ENCODE results near the gene ANTKMT.
"Not testable (repeated sequence)": the region's sequence is repeated elsewhere in the genome, so short reads cannot be mapped to it uniquely, and the experiment has no call there.

ANTKMT gene

DNA sequence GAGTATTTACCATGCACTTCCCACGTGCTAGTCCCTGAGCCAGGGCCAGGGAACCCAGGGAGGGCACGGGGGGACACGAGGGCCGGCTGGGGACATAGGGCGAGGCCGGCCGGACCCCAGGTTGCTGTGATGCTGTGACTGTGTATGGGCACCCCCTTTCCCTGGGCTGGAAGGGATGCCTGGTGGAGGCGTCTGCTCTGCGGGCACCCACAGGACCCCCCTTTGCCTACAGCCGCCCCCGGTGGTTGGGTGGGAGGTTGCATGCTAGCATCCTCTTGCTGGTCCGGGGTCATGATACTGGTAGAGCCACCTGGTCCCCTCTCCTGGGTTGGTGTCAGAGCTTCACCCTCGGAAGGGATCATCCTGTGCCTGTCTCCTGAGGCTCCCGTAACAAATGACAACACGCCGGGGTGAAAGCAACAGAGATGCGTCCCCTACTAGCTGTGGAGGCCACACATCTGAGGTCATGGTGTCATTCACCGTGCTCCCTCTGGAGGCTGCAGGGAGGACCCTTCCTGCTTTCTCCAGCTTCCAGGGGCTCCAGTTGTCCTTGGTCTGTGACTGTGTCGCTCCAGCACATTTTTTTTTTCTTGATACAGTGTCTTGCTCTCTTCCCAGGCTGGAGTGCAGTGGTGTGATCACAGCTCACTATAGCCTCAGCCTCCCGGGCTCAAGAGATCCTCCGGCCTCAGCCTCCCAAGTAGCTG, 23.0 kb downstream of the ANTKMT start:
- peaks cover 11% of the 10 kb centered on the region for H3K36me3 Mint-ChIP-seq (ENCODE audit: low read depth)
- no peaks in the 10 kb centered on the region for H3K27me3 Mint-ChIP-seq
- no peak overlapping the region for H3K27ac Mint-ChIP-seq
- no peaks in the 10 kb centered on the region for H3K9me3 Mint-ChIP-seq
- DNase-seq, result no peak
- peaks cover 13% of the 10 kb centered on the region for H3K4me1 Mint-ChIP-seq (ENCODE audit: low read depth)
- no peak overlapping the region for H3K4me3 Mint-ChIP-seq

- no peak for DNase-seq
- H3K27me3 Mint-ChIP-seq, result no peaks in the 10 kb centered on the region
- H3K9me3 Mint-ChIP-seq, result no peaks in the 10 kb centered on the region
- peaks cover 3% of the 10 kb centered on the region for H3K4me1 Mint-ChIP-seq (ENCODE audit: low read depth)
- no peak overlapping the region for H3K27ac Mint-ChIP-seq
- no peaks in the 10 kb centered on the region for H3K36me3 Mint-ChIP-seq (ENCODE audit: low read depth)
- no peak overlapping the region for H3K4me3 Mint-ChIP-seq
These were observed 24.8 kb downstream of the ANTKMT start for GRCh38 chr16:745739-746138.

GRCh38 chr16:746637-747036, 25.7 kb downstream of the ANTKMT start:
- Mint-ChIP-seq H3K27ac (no peak overlapping the region), H3K9me3 (no peaks in the 10 kb centered on the region), H3K27me3 (no peaks in the 10 kb centered on the region), H3K4me3 (no peak overlapping the region), H3K36me3 (ENCODE audit: low read depth) (no peaks in the 10 kb centered on the region), H3K4me1 (ENCODE audit: low read depth) (no peaks in the 10 kb centered on the region)
- no peak for DNase-seq

GRCh38 chr16:747978-748746, 27.2 kb downstream of the ANTKMT start:
- H3K27me3 Mint-ChIP-seq, result no peaks in the 10 kb centered on the region
- H3K4me1 Mint-ChIP-seq (ENCODE audit: low read depth), result no peaks in the 10 kb centered on the region
- no peak for DNase-seq

GRCh38 chr16:749010-749409, 28.1 kb downstream of the ANTKMT start:
- Mint-ChIP-seq H3K27me3 (no peaks in the 10 kb centered on the region), H3K27ac (no peak overlapping the region), H3K36me3 (ENCODE audit: low read depth) (no peaks in the 10 kb centered on the region), H3K4me1 (ENCODE audit: low read depth) (no peaks in the 10 kb centered on the region), H3K4me3 (no peak overlapping the region), H3K9me3 (no peaks in the 10 kb centered on the region)
- no peak for DNase-seq

More at GRCh38 chr16:747978-748746, 27.2 kb downstream of the ANTKMT start:
- Mint-ChIP-seq H3K36me3 (ENCODE audit: low read depth) (no peaks in the 10 kb centered on the region), H3K9me3 (no peaks in the 10 kb centered on the region), H3K27ac (no peak overlapping the region), H3K4me3 (no peak overlapping the region)

DNA sequence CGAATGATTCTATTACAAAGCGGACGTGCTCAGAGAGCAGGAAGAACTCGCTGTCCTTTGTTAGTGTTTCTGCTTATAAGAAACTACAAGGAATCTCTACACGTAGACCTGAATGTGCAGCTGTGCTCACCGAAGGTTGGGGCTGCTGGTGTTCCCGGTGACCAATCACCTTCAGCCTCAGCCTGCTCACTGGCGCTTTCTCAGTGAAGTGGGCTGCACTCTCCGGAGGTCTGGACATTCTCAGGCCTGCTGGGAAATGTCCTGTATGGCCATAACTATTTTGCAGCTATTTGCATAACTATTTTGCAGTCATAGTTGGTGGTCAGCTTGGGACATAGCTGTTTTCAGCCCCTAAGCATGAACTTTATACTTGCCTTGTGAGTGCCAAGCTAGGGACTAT, 29.5 kb downstream of the ANTKMT start:
- H3K9me3 Mint-ChIP-seq, result no peaks in the 10 kb centered on the region
- no peaks in the 10 kb centered on the region for H3K27me3 Mint-ChIP-seq
- no peaks in the 10 kb centered on the region for H3K36me3 Mint-ChIP-seq (ENCODE audit: low read depth)
- peaks cover 2% of the 10 kb centered on the region for H3K4me1 Mint-ChIP-seq (ENCODE audit: low read depth)
- DNase-seq, result no peak
- no peak overlapping the region for H3K4me3 Mint-ChIP-seq
- H3K27ac Mint-ChIP-seq, result no peak overlapping the region

GRCh38 chr16:751152-752006, 30.4 kb downstream of the ANTKMT start:
- H3K36me3 Mint-ChIP-seq (ENCODE audit: low read depth), result no peaks in the 10 kb centered on the region
- peaks cover 1% of the 10 kb centered on the region for H3K27me3 Mint-ChIP-seq
- DNase-seq, result no peak
- peaks cover 2% of the 10 kb centered on the region for H3K4me1 Mint-ChIP-seq (ENCODE audit: low read depth)
- no peak overlapping the region for H3K27ac Mint-ChIP-seq
- H3K4me3 Mint-ChIP-seq, result no peak overlapping the region
- peaks cover 2% of the 10 kb centered on the region for H3K9me3 Mint-ChIP-seq

- no peak overlapping the region for H3K4me3 Mint-ChIP-seq
- no peaks in the 10 kb centered on the region for H3K36me3 Mint-ChIP-seq (ENCODE audit: low read depth)
- peaks cover 6% of the 10 kb centered on the region for H3K4me1 Mint-ChIP-seq (ENCODE audit: low read depth)
- H3K9me3 Mint-ChIP-seq, result peaks cover 4% of the 10 kb centered on the region
- no peak overlapping the region for H3K27ac Mint-ChIP-seq
- H3K27me3 Mint-ChIP-seq, result peaks cover 4% of the 10 kb centered on the region
- no peak for DNase-seq
These were observed 31.0 kb downstream of the ANTKMT start for GRCh38 chr16:752007-752312.

DNA sequence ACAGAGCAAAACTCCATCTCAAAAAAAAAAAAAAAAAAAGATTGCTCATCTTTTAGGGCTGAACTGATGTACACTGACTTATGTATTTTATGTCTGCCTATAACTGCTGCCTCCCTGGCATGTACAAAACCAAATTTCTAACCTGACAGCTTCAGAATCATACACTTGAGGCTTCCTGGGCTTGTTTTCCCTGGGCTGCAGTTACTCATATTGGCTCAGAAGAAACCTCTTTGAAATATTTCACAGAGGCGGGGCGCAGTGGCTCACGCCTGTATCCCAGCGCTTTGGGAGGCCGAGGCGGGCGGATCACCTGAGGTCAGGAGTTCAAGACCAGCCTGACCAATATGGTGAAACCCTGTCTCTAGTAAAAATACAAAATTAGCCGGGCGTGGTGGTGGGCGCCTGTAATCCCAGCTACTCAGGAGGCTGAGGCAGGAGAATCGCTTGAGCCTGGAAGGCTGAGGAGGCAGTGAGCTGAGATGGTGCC, 33.2 kb downstream of the ANTKMT start:
- H3K4me1 Mint-ChIP-seq (ENCODE audit: low read depth); DNase-seq; H3K4me3 Mint-ChIP-seq; H3K9me3 Mint-ChIP-seq; H3K27me3 Mint-ChIP-seq; H3K27ac Mint-ChIP-seq; H3K36me3 Mint-ChIP-seq (ENCODE audit: low read depth): not testable (repeated sequence)

DNA sequence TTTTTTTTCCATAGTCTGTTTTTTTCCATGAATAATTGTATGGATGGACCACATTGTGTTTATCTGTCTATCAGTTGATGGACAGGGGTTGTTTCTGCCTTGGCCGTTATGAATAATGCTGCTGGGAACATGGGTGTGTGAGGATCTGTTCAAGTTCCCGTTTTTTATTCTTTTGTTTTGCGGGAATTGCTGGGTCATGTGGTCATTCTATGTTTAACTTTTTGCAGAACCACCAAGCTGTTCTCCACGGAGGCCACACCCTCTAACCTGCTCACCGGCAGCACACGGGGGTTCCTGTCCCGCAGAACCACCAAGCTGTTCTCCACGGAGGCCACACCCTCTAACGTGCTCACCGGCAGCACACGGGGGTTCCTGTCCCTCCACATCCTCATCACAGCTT, 33.7 kb downstream of the ANTKMT start:
- no peaks in the 10 kb centered on the region for H3K36me3 Mint-ChIP-seq (ENCODE audit: low read depth)
- H3K27me3 Mint-ChIP-seq, result peaks cover 4% of the 10 kb centered on the region
- DNase-seq, result no peak
- no peak overlapping the region for H3K4me3 Mint-ChIP-seq
- no peak overlapping the region for H3K27ac Mint-ChIP-seq
- peaks cover 4% of the 10 kb centered on the region for H3K9me3 Mint-ChIP-seq
- H3K4me1 Mint-ChIP-seq (ENCODE audit: low read depth), result peaks cover 6% of the 10 kb centered on the region

DNA sequence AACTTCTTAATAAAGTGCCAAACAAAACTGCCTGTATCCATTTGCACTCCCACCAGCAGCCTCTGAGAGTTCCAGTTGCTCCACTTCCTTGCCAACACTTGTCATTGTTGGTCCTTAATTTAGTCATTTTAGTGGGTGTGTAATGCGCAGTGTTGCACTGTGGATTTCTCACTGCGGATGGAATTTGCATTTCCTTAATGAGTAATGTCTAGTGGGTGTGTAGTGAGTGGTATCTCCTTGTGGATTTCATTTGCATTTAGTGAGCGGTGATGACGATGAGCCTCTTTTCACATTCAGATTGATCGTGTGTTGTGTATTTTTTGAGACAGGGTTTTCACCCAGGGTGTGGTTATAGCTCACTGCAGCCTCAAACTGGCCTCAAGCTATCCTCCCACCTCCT, 35.5 kb downstream of the ANTKMT start:
- Mint-ChIP-seq H3K27ac (no peak overlapping the region), H3K4me1 (ENCODE audit: low read depth) (peaks cover 6% of the 10 kb centered on the region), H3K27me3 (peaks cover 4% of the 10 kb centered on the region), H3K9me3 (peaks cover 4% of the 10 kb centered on the region), H3K36me3 (ENCODE audit: low read depth) (no peaks in the 10 kb centered on the region), H3K4me3 (no peak overlapping the region)
- no peak for DNase-seq

DNA sequence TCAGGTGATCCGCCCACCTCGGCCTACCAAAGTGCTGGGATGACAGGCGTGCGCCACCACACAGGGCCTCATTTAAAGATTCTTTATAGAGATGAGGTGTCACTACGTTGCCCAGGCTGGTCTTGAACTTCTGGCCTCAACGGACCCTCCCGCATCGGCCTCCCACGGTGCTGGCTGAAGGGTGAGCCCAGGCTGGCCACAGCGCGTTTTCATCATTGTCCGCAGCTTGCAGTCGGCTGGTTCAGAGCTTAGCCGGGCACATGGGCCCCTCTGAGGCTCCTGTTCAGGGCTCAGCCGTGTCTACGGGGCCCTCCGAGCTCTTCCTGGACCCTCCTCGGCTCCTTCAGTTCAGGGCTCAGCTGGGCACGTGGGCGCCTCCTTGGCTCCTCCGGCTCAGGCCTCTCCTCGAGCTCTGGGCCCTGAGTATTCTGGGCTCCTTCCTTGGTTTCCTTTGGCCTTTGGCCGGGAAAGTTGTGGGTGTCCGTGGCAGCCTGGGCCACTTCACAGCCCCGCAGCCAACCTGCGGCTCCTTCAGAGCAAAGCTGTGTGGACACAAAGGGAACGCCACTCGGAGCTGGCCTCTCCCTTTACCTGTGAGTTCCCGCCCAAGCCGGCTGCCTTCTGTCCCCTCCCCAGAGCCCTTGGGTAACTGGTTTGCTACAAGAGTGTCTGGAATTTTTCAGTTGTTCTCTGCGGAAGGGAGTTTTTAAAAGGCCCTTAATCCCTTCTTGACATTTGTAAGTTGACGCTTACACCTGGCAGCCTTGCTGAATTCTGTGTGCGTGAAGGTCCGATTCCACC, 38.4 kb downstream of the ANTKMT start:
- Mint-ChIP-seq H3K27ac (no peak overlapping the region), H3K27me3 (peaks cover 4% of the 10 kb centered on the region), H3K4me1 (ENCODE audit: low read depth) (peaks cover 6% of the 10 kb centered on the region), H3K9me3 (peaks cover 4% of the 10 kb centered on the region), H3K4me3 (no peak overlapping the region), H3K36me3 (ENCODE audit: low read depth) (no peaks in the 10 kb centered on the region)
- DNase-seq, result no peak

DNA sequence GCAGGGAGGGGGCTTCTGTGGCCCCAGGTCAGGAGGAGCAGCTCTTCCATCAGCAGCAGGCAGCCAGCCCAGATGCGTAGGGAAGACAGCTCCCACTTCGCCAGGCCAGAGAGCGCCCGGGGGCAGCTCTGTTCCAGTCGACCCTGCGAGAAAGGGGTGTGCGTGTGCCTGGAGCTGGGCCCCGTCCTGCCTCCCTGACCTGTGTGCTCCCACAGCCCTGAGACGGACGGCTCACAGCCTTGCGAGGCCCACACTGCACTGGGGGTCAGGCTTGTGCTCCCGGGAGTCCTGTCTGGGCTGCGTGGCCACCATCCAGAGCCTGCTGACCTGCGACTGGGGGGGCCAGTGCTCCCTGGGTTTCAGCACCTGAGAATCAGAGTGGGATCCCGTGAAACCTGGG, 39.1 kb downstream of the ANTKMT start:
- DNase-seq, result no peak
- H3K27ac Mint-ChIP-seq, result no peak overlapping the region
- peaks cover 4% of the 10 kb centered on the region for H3K27me3 Mint-ChIP-seq
- H3K4me1 Mint-ChIP-seq (ENCODE audit: low read depth), result peaks cover 5% of the 10 kb centered on the region
- H3K9me3 Mint-ChIP-seq, result peaks cover 4% of the 10 kb centered on the region
- H3K4me3 Mint-ChIP-seq, result no peak overlapping the region
- H3K36me3 Mint-ChIP-seq (ENCODE audit: low read depth), result no peaks in the 10 kb centered on the region
